GM12892 (cell line): ENCODE results near the gene NANOS3.

ENCODE experiments used
- POLR2AphosphoS5 ChIP-seq: IDR thresholded peaks from 2 replicates; pipeline ENCODE4 v1.6.1; 2011; ENCODE audit warnings: low read depth, low read length, control low read depth
- TAF1 ChIP-seq: IDR thresholded peaks from 2 replicates; pipeline ENCODE4 v1.6.1; 2011; ENCODE audit warnings: low read depth, mild to moderate bottlenecking, control low read depth, low read length, borderline replicate concordance

GRCh38 chr19:13875824-13876223, 1.1 kb upstream of the NANOS3 start:
- no peak for TF ChIP-seq POLR2AphosphoS5
- TF ChIP-seq TAF1, result no peak
